ENCODE measurements around the gene RIN1. TPM values are rescaled to one million over a fixed set of nuclear protein-coding genes. Genes with fewer than 3 reads are reported as not detected.
A peak's percentile ranks its signal among the peaks of the same experiment; 100 is the strongest.

The RIN1 gene
- total and polyA plus RNA-seq, 2 of the 13 experiments (the other 11 are each of a cell fraction or from before 2014, with no cell fraction given) = 2.4 to 4.1 TPM

GRCh38 chr11:66371627-66372415, 35.6 kb upstream of the RIN1 start, which contains the start of gene SLC29A2 (continued):
- TF ChIP-seq EED (CRISPR knock-in tag; IDR thresholded peaks at IDR 0.05) (no peak), ZNF331 (CRISPR knock-in tag; IDR thresholded peaks at IDR 0.05) (peak; percentile 11; the same call in 1 of the 2 replicates), ZNF441 (CRISPR knock-in tag; IDR thresholded peaks at IDR 0.05; ENCODE audit: borderline replicate concordance) (peak; percentile 100), ATM (IDR thresholded peaks at IDR 0.05; ENCODE audit: borderline replicate concordance) (no peak), ZNF773 (CRISPR knock-in tag; IDR thresholded peaks at IDR 0.05; ENCODE audit: borderline replicate concordance) (no peak), ZFP90 (CRISPR knock-in tag; IDR thresholded peaks at IDR 0.05; ENCODE audit: borderline replicate concordance) (no peak), IRX3 (CRISPR knock-in tag; IDR thresholded peaks at IDR 0.05; ENCODE audit: borderline replicate concordance, low read depth) (0 out of 2 replicates have a peak, but pooled peaks have one; percentile 26)

DNA sequence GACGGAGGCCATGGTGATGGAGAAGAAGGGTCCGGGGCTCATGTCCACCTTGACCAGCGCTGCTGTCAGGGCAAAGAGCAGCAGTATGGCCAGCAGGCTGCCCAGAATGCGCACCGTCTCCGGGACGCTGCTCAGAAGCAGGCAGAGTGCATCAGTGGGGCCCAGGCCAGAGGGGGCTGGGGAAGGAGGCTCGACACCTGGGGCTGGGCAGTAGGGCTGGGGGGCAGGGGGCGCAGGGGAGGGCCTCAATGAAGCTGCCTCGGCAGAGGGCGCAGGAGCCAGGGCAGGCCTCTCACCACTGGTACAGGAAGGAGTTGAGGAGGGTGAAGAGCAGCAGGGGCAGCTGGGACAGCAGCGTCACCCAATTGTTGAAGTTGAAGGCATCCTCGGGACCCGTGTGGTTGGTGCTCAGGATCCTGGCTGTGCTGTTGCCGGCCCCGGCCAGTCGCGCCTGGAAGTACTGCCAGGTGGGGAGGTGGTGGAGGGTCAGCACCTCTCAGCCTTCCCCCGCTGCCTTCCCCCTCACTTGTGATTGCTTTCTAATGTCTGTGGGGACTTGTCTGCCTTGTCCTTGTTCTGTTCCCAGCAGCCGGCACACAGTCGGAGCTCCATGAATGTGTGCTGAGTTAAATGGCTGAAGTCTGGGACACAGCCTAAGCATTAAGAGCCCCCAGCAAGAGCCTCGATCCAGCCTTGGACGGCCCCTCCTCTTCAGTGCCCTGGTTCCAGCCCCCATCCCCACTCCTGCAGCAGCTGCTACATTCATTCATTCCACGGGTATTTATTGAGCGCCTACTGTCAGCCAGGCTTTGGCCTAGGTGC, 33.0 kb upstream of the RIN1 start:
- intact Hi-C loops (cut with micrococcal nuclease; ENCODE audit: unreplicated experiment) = no loop called here
- H3K4me1 ChIP-seq (ENCODE audit: insufficient read depth, low read length) = peaks cover 50% of the 10 kb centered on the region
- no peak overlapping the region for H3K27ac ChIP-seq (ENCODE audit: extremely low read length, insufficient read depth, low read length)
- no peak for FAIRE-seq
- no peaks in the 10 kb centered on the region for H3K9me3 ChIP-seq (ENCODE audit: low read length)
- H3K36me3 ChIP-seq (replicated peaks in 1 of 2; ENCODE audit: control insufficient read depth in 1 of 2, insufficient read depth in 2 of 2, low read length in 2 of 2) = no peaks in the 10 kb centered on the region
- peak overlapping the region; percentile 2; the same call in 1 of the 2 replicates for H3K4me2 ChIP-seq (ENCODE audit: low read depth, low read length)
- 75% methylated on average over 13 of the region's 25 CpGs for WGBS (ENCODE audit: low lambda C conversion rate)
- TF ChIP-seq, protein P1, sequence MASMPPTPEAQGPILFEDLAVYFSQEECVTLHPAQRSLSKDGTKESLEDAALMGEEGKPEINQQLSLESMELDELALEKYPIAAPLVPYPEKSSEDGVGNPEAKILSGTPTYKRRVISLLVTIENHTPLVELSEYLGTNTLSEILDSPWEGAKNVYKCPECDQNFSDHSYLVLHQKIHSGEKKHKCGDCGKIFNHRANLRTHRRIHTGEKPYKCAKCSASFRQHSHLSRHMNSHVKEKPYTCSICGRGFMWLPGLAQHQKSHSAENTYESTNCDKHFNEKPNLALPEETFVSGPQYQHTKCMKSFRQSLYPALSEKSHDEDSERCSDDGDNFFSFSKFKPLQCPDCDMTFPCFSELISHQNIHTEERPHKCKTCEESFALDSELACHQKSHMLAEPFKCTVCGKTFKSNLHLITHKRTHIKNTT (CRISPR knock-in tag; IDR thresholded peaks at IDR 0.05) = no peak
- TF ChIP-seq AGO2 (optimal IDR thresholded peaks at IDR 0.05; ENCODE audit: low read depth, low read length) = peak; percentile 50
- TF ChIP-seq ZNF121 (CRISPR knock-in tag; IDR thresholded peaks at IDR 0.05) = no peak
- peak; percentile 88 for TF ChIP-seq AGO1 (IDR thresholded peaks at IDR 0.05; ENCODE audit: low read depth, low read length, poor library complexity, severe bottlenecking)
- in situ Hi-C loops (cut with HindIII; ENCODE audit: extremely low pct_ligation_motif_present, low pct_unique_long_range_greater_than_20kb) = no loop called here
- no peaks in the 10 kb centered on the region; the same call in 1 of the 2 replicates for H4K20me1 ChIP-seq (ENCODE audit: insufficient read depth, low read length)
- ATAC-seq = peak; percentile 4
- DNase-seq (ENCODE audit: low spot score) = no peak
- H3K27me3 ChIP-seq (ENCODE audit: control insufficient read depth in 1 of 2, insufficient read depth in 2 of 2, low read length in 2 of 2) = peaks cover 0 to 7% of the 10 kb centered on the region in 2 experiments; a peak in 1 of 5 replicates
- no TSS peak for BruUV-seq (replicated peaks)
- no peak overlapping the region for H3K4me3 ChIP-seq (replicated peaks in 1 of 3; ENCODE audit: insufficient read depth in 1 of 3, low read depth in 2 of 3, low read length in 3 of 3)
- no peak overlapping the region for H2AFZ ChIP-seq (ENCODE audit: low read length)
- ChIA-PET CTCF (ENCODE audit: low intra/inter-chr PET ratio, low total read pairs) (no interaction called here), POLR2A (interaction anchor here (1.5 kb wide), 1 partner anchor 18 kb away, joined by 3 read pairs; no protein-coding TSS in a partner anchor)
- no peaks in the 10 kb centered on the region for H3K79me2 ChIP-seq (ENCODE audit: insufficient read depth, low read length)
- no peak overlapping the region for H3K9ac ChIP-seq (ENCODE audit: insufficient read depth, low read depth, low read length)

Data from HepG2 (cell line).